EL (cell line): ENCODE measurements around the gene KAT8.

Experiments used
- DNase-seq: peaks from one replicate; pipeline ENCODE4 v3.0.0-alpha.2; 2016

KAT8 gene

GRCh38 chr16:31117384-31118222 is at the start of gene KAT8:
KAT8 (plus strand) TSS chr16:31117664; CDS start chr16:31117682, 18 bp downstream.
- peak; percentile 99 for DNase-seq

GRCh38 chr16:31071861-31072260 is 45.6 kb upstream of the KAT8 start:
- DNase-seq, result peak; percentile 68

GRCh38 chr16:31072540-31073141 is 44.8 kb upstream of the KAT8 start:
- peak; percentile 47 for DNase-seq

DNA sequence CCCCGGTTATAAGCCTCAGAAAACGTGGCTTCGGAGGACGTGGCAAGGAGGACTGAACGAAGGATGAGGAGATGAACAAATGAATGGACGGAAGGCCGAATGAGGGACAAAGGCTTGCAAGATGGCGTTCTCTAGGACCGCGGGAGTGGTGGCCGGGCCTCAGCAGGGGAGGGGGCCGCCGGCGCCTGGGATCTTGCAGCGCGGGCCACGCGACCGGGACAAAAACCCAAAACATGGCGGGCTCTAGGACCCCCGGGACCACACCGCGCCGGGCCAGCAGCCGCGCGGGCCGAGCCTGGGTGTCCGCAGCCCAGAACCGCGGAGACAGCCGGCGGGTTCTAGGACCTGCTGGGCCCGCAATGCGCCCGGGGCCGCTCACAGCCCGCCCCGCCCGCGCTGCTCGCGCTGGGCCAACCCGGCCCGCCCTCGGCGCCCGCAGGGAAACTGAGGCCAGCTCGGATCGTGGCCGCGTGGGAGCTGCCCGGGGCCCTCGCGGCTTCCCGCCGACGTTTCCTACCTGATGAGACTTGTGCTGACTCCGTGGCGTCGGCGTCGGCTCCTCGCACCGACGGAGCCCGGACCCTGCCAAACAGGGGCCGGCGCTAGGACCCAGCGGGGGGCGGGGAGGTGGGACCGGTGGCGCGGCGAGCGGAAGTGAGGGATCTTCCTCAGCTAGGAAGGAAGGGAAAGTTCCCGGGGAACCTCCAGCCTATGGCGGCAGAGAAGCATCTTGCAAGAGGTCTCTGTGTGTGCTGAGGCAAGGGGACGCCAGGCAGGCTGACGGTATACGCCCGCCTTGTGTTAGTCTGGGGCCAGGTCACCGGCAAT is 44.1 kb upstream of the KAT8 start:
- DNase-seq, result peak; percentile 90

GRCh38 chr16:31073970-31074813 is 43.3 kb upstream of the KAT8 start, which contains the start of the genes ZNF646 and ZNF668:
ZNF646 (plus strand) TSS chr16:31074422; CDS start chr16:31076325, 1,903 bp downstream.
ZNF668 (minus strand) TSS chr16:31074240; CDS start chr16:31064459, 9,781 bp downstream.
- DNase-seq, result peak; percentile 99

GRCh38 chr16:31074814-31075183 is 42.7 kb upstream of the KAT8 start:
- no peak for DNase-seq

- no peak for DNase-seq
Measured at GRCh38 chr16:31076319-31076718, 41.1 kb upstream of the KAT8 start.

GRCh38 chr16:31077024-31077423 is 40.4 kb upstream of the KAT8 start:
- no peak for DNase-seq

DNA sequence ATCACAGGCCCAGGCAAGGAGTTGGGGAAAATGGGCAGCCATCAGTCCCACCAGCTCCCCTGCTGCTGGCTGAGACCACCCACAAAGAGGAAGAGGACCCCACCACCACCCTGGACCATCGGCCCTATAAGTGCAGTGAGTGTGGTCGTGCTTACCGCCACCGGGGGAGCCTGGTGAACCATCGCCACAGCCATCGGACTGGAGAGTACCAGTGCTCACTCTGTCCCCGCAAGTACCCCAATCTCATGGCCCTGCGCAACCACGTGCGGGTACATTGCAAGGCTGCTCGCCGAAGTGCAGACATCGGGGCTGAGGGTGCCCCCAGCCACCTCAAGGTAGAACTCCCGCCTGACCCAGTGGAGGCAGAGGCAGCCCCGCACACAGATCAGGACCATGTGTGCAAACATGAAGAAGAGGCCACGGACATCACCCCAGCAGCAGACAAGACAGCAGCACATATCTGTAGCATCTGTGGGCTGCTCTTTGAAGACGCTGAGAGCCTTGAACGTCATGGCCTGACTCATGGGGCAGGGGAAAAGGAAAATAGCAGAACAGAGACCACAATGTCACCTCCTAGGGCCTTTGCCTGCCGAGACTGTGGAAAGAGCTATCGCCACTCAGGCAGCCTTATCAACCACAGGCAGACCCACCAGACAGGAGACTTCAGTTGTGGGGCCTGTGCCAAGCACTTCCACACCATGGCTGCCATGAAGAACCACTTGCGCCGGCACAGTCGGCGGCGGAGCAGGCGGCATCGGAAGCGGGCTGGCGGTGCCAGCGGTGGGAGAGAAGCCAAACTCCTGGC is 39.7 kb upstream of the KAT8 start:
- DNase-seq, result no peak

- DNase-seq, result no peak
Measured at GRCh38 chr16:31078597-31079341, 38.7 kb upstream of the KAT8 start.

DNA sequence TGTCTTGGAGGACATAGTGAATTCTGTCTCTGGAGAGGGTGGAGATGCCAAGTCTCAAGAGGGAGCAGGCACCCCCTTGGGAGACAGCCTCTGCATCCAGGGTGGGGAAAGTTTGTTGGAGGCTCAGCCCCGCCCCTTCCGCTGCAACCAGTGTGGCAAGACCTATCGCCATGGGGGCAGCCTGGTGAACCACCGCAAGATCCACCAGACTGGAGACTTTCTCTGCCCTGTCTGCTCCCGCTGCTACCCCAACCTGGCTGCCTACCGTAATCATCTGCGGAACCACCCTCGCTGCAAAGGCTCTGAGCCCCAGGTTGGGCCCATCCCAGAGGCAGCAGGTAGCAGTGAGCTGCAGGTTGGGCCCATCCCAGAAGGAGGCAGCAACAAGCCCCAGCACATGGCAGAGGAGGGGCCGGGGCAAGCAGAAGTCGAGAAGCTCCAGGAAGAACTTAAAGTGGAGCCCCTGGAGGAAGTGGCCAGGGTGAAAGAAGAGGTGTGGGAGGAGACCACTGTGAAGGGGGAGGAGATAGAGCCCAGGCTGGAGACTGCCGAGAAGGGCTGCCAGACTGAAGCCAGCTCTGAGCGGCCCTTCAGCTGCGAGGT is 38.0 kb upstream of the KAT8 start:
- DNase-seq, result no peak

GRCh38 chr16:31080035-31080629 is 37.3 kb upstream of the KAT8 start:
- no peak for DNase-seq

DNA sequence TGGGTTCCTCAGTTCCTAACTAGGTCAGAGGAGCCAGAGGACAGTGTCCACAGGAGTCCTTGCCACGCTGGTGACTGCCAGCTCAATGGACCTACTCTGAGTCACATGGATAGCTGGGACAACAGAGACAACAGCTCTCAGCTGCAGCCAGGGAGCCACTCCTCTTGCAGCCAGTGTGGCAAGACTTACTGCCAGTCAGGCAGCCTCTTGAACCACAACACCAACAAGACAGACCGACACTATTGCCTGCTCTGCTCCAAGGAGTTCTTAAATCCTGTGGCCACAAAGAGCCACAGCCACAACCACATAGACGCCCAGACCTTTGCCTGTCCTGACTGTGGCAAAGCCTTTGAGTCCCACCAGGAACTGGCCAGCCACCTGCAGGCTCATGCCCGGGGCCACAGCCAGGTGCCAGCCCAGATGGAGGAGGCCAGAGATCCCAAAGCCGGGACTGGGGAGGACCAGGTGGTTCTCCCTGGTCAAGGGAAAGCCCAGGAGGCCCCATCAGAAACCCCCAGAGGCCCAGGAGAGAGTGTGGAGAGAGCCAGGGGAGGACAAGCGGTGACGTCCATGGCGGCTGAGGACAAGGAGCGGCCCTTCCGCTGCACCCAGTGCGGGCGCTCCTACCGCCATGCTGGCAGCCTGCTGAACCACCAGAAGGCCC is 36.6 kb upstream of the KAT8 start:
- DNase-seq, result no peak

GRCh38 chr16:31081428-31082351 is 35.8 kb upstream of the KAT8 start:
- no peak for DNase-seq

GRCh38 chr16:31082368-31083045 is 35.0 kb upstream of the KAT8 start:
- DNase-seq, result no peak

- DNase-seq, result no peak
Measured at GRCh38 chr16:31083081-31083480, 34.4 kb upstream of the KAT8 start.

GRCh38 chr16:31083556-31083955 is 33.9 kb upstream of the KAT8 start:
- no peak for DNase-seq

GRCh38 chr16:31083981-31084380 is 33.5 kb upstream of the KAT8 start:
- no peak for DNase-seq
